NCI-H2107 (cell line): ENCODE measurements around the gene A1BG.
"Not testable (repeated sequence)": the region's sequence is repeated elsewhere in the genome, so short reads cannot be mapped to it uniquely, and the experiment has no call there.

Experiments used
- DNase-seq: peaks from one replicate; lab custom pipeline; 2025; lab: John Stamatoyannopoulos, UW

The A1BG gene

GRCh38 chr19:58385891-58386575 lies 32.7 kb upstream of the A1BG start:
- DNase-seq = no peak

- no peak for DNase-seq
These were observed 32.1 kb upstream of the A1BG start for GRCh38 chr19:58385313-58385890.

- DNase-seq = no peak
These were observed 29.8 kb upstream of the A1BG start for GRCh38 chr19:58382997-58383603.

GRCh38 chr19:58381460-58382212 lies 28.3 kb upstream of the A1BG start:
- DNase-seq = no peak

GRCh38 chr19:58380662-58381459 lies 27.6 kb upstream of the A1BG start, which contains the start of gene ZNF837:
TSS of gene ZNF837 (minus strand) at chr19:58381030. CDS start at chr19:58369332, 11,698 bp downstream.
- peak; percentile 99 for DNase-seq

GRCh38 chr19:58380037-58380661 lies 26.9 kb upstream of the A1BG start:
- no peak for DNase-seq

- DNase-seq = no peak
These were observed 26.0 kb upstream of the A1BG start for GRCh38 chr19:58379246-58379645.

GRCh38 chr19:58376724-58377123 lies 23.4 kb upstream of the A1BG start:
- DNase-seq = not testable (repeated sequence)

- DNase-seq = no peak
These were observed 20.9 kb upstream of the A1BG start for GRCh38 chr19:58374200-58374599.

GRCh38 chr19:58372311-58373133 lies 19.2 kb upstream of the A1BG start:
- no peak for DNase-seq

GRCh38 chr19:58368561-58369360 lies 15.5 kb upstream of the A1BG start:
- no peak for DNase-seq

GRCh38 chr19:58367698-58368454 lies 14.6 kb upstream of the A1BG start:
- no peak for DNase-seq

- no peak for DNase-seq
These were observed 13.5 kb upstream of the A1BG start for GRCh38 chr19:58366585-58367430.

- no peak for DNase-seq
These were observed 10.9 kb upstream of the A1BG start for GRCh38 chr19:58364146-58364545.

- DNase-seq = peak; percentile 93
These were observed 9.1 kb upstream of the A1BG start, which contains the start of gene ZNF497 for GRCh38 chr19:58362272-58362994. TSS of gene ZNF497 (minus strand) at chr19:58362751. CDS start at chr19:58357635, 5,116 bp downstream.

GRCh38 chr19:58361900-58362271 lies 8.6 kb upstream of the A1BG start:
- no peak for DNase-seq

- no peak for DNase-seq
These were observed 4.3 kb upstream of the A1BG start for GRCh38 chr19:58357481-58358145.
